ENCODE measurements around the gene SCP2.
"Not testable (repeated sequence)": the region's sequence is repeated elsewhere in the genome, so short reads cannot be mapped to it uniquely, and the experiment has no call there.

Gene SCP2

GRCh38 chr1:52955129-52955970, 28.3 kb downstream of the SCP2 start:
- Histone ChIP-seq H3K36me3 (replicated peaks) (0 out of 2 replicates have a peak, but pooled peaks cover 3% of the 10 kb centered on the region), H3K4me1 (peaks cover 11% of the 10 kb centered on the region), H3K27me3 (ENCODE audit: low read depth) (no peaks in the 10 kb centered on the region), H3K4me3 (no peak overlapping the region), H3K9me3 (no peaks in the 10 kb centered on the region)
- DNase-seq (ENCODE audit: low spot score in 2 of 2) = peak; percentile 42 to 74
- in situ Hi-C loops (cut with MboI; ENCODE audit: low sequenced_read_pairs) = no loop called here

- Histone ChIP-seq H3K27me3 (ENCODE audit: low read depth) (no peaks in the 10 kb centered on the region), H3K4me3 (no peak overlapping the region), H3K4me1 (peaks cover 6% of the 10 kb centered on the region), H3K9me3 (no peaks in the 10 kb centered on the region), H3K36me3 (replicated peaks) (no peaks in the 10 kb centered on the region)
- in situ Hi-C loops (cut with MboI; ENCODE audit: low sequenced_read_pairs) = no loop called here
- no peak for DNase-seq (ENCODE audit: low spot score in 2 of 2)
These were observed 36.0 kb downstream of the SCP2 start for GRCh38 chr1:52963101-52963500.

GRCh38 chr1:52967666-52968065, 40.6 kb downstream of the SCP2 start:
- no peak for DNase-seq (ENCODE audit: low spot score in 2 of 2)
- in situ Hi-C loops (cut with MboI; ENCODE audit: low sequenced_read_pairs) = no loop called here
- no peak overlapping the region for H3K4me3 ChIP-seq

GRCh38 chr1:52969234-52969633, 42.2 kb downstream of the SCP2 start:
- DNase-seq (ENCODE audit: low spot score in 2 of 2); H3K9me3 ChIP-seq; H3K27me3 ChIP-seq (ENCODE audit: low read depth); H3K4me3 ChIP-seq; in situ Hi-C loops (cut with MboI; ENCODE audit: low sequenced_read_pairs); H3K4me1 ChIP-seq; H3K36me3 ChIP-seq (replicated peaks): not testable (repeated sequence)

More at GRCh38 chr1:52967666-52968065, 40.6 kb downstream of the SCP2 start:
- H3K27me3 ChIP-seq (ENCODE audit: low read depth) = no peaks in the 10 kb centered on the region
- H3K36me3 ChIP-seq (replicated peaks) = no peaks in the 10 kb centered on the region
- H3K4me1 ChIP-seq = peaks cover 6% of the 10 kb centered on the region
- H3K9me3 ChIP-seq = no peaks in the 10 kb centered on the region

GRCh38 chr1:52970149-52970548, 43.1 kb downstream of the SCP2 start:
- no peaks in the 10 kb centered on the region for H3K9me3 ChIP-seq
- no peaks in the 10 kb centered on the region for H3K27me3 ChIP-seq (ENCODE audit: low read depth)
- in situ Hi-C loops (cut with MboI; ENCODE audit: low sequenced_read_pairs) = no loop called here
- H3K4me1 ChIP-seq = no peaks in the 10 kb centered on the region
- DNase-seq (ENCODE audit: low spot score in 2 of 2) = no peak
- H3K4me3 ChIP-seq = no peak overlapping the region
- no peaks in the 10 kb centered on the region for H3K36me3 ChIP-seq (replicated peaks)

- no peaks in the 10 kb centered on the region for H3K27me3 ChIP-seq (ENCODE audit: low read depth)
- H3K4me3 ChIP-seq = no peak overlapping the region
- in situ Hi-C loops (cut with MboI; ENCODE audit: low sequenced_read_pairs) = no loop called here
- peaks cover 7% of the 10 kb centered on the region for H3K4me1 ChIP-seq
- DNase-seq (ENCODE audit: low spot score in 2 of 2) = no peak
- H3K9me3 ChIP-seq = no peaks in the 10 kb centered on the region
- no peaks in the 10 kb centered on the region for H3K36me3 ChIP-seq (replicated peaks)
These were observed 46.8 kb downstream of the SCP2 start for GRCh38 chr1:52973841-52974240.

GRCh38 chr1:52976183-52977035, 49.3 kb downstream of the SCP2 start:
- in situ Hi-C loops (cut with MboI; ENCODE audit: low sequenced_read_pairs) = no loop called here
- H3K27me3 ChIP-seq (ENCODE audit: low read depth) = no peaks in the 10 kb centered on the region
- DNase-seq (ENCODE audit: low spot score in 2 of 2) = peak; percentile 26 to 55
- H3K9me3 ChIP-seq = no peaks in the 10 kb centered on the region
- H3K36me3 ChIP-seq (replicated peaks) = no peaks in the 10 kb centered on the region
- no peak overlapping the region for H3K4me3 ChIP-seq
- peaks cover 7% of the 10 kb centered on the region for H3K4me1 ChIP-seq

GRCh38 chr1:52978045-52978444, 51.0 kb downstream of the SCP2 start:
- Histone ChIP-seq H3K36me3 (replicated peaks) (no peaks in the 10 kb centered on the region), H3K4me1 (peaks cover 7% of the 10 kb centered on the region), H3K4me3 (no peak overlapping the region), H3K27me3 (ENCODE audit: low read depth) (no peaks in the 10 kb centered on the region), H3K9me3 (no peaks in the 10 kb centered on the region)
- in situ Hi-C loops (cut with MboI; ENCODE audit: low sequenced_read_pairs) = no loop called here
- no peak for DNase-seq (ENCODE audit: low spot score in 2 of 2)

GRCh38 chr1:52992733-52993132, 65.7 kb downstream of the SCP2 start:
- H3K27me3 ChIP-seq (ENCODE audit: low read depth); H3K4me1 ChIP-seq; DNase-seq (ENCODE audit: low spot score in 2 of 2); H3K36me3 ChIP-seq (replicated peaks); H3K9me3 ChIP-seq; in situ Hi-C loops (cut with MboI; ENCODE audit: low sequenced_read_pairs); H3K4me3 ChIP-seq: not testable (repeated sequence)

- Histone ChIP-seq H3K27me3 (ENCODE audit: low read depth) (no peaks in the 10 kb centered on the region), H3K4me1 (no peaks in the 10 kb centered on the region), H3K4me3 (no peak overlapping the region), H3K9me3 (no peaks in the 10 kb centered on the region), H3K36me3 (replicated peaks) (no peaks in the 10 kb centered on the region)
- DNase-seq (ENCODE audit: low spot score in 2 of 2) = no peak
- in situ Hi-C loops (cut with MboI; ENCODE audit: low sequenced_read_pairs) = no loop called here
These were observed 67.6 kb downstream of the SCP2 start for GRCh38 chr1:52994656-52995055.

- in situ Hi-C loops (cut with MboI; ENCODE audit: low sequenced_read_pairs) = no loop called here
- Histone ChIP-seq H3K36me3 (replicated peaks) (no peaks in the 10 kb centered on the region), H3K4me1 (no peaks in the 10 kb centered on the region), H3K27me3 (ENCODE audit: low read depth) (no peaks in the 10 kb centered on the region), H3K9me3 (no peaks in the 10 kb centered on the region), H3K4me3 (no peak overlapping the region)
- no peak for DNase-seq (ENCODE audit: low spot score in 2 of 2)
These were observed 69.6 kb downstream of the SCP2 start for GRCh38 chr1:52996653-52997052.

- H3K4me1 ChIP-seq = no peaks in the 10 kb centered on the region
- no peak for DNase-seq (ENCODE audit: low spot score in 2 of 2)
- in situ Hi-C loops (cut with MboI; ENCODE audit: low sequenced_read_pairs) = no loop called here
- no peaks in the 10 kb centered on the region for H3K27me3 ChIP-seq (ENCODE audit: low read depth)
- H3K9me3 ChIP-seq = no peaks in the 10 kb centered on the region
- no peaks in the 10 kb centered on the region for H3K36me3 ChIP-seq (replicated peaks)
- no peak overlapping the region for H3K4me3 ChIP-seq
These were observed 74.1 kb downstream of the SCP2 start for GRCh38 chr1:53001128-53001527.

GRCh38 chr1:53006612-53007011, 79.5 kb downstream of the SCP2 start:
- H3K36me3 ChIP-seq (replicated peaks); DNase-seq (ENCODE audit: low spot score in 2 of 2); H3K27me3 ChIP-seq (ENCODE audit: low read depth); in situ Hi-C loops (cut with MboI; ENCODE audit: low sequenced_read_pairs); H3K4me3 ChIP-seq; H3K9me3 ChIP-seq; H3K4me1 ChIP-seq: not testable (repeated sequence)

- in situ Hi-C loops (cut with MboI; ENCODE audit: low sequenced_read_pairs); DNase-seq (ENCODE audit: low spot score in 2 of 2); H3K36me3 ChIP-seq (replicated peaks); H3K4me1 ChIP-seq; H3K9me3 ChIP-seq; H3K4me3 ChIP-seq; H3K27me3 ChIP-seq (ENCODE audit: low read depth): not testable (repeated sequence)
These were observed 83.2 kb downstream of the SCP2 start for GRCh38 chr1:53010247-53010646.
